NCI-H146 (cell line): ENCODE measurements around the gene ATP5MC3.
"Not testable (repeated sequence)": the region's sequence is repeated elsewhere in the genome, so short reads cannot be mapped to it uniquely, and the experiment has no call there.

Experiments used
- DNase-seq: peaks from one replicate; lab custom pipeline; 2025; lab: John Stamatoyannopoulos, UW

Gene ATP5MC3

GRCh38 chr2:175181104-175181876 lies at the start of gene ATP5MC3:
TSS of gene ATP5MC3 (minus strand) at chr2:175181710. CDS start at chr2:175181393, 317 bp downstream.
- DNase-seq, result peak; percentile 93

- DNase-seq, result not testable (repeated sequence)
Measured at GRCh38 chr2:175228601-175229000, 47.1 kb upstream of the ATP5MC3 start.

DNA sequence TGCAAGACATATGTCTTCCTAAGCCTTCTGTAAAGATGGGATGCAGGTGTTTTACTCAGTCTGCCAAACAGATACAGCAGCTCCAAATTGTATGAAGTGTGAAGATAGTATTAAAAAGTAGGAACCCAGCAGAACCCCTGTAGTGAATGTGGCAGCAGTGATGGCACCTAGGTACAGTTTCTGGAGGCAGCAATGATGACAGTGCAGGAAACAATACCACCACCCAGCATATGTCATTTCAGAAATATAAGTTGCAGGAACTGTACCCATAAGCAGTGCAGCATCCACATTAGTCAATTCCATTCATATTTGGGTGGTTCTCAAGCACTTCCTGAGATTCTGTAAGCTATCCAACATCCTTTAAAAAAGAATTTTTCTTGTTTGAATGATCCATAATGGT lies 46.7 kb upstream of the ATP5MC3 start:
- DNase-seq, result no peak

DNA sequence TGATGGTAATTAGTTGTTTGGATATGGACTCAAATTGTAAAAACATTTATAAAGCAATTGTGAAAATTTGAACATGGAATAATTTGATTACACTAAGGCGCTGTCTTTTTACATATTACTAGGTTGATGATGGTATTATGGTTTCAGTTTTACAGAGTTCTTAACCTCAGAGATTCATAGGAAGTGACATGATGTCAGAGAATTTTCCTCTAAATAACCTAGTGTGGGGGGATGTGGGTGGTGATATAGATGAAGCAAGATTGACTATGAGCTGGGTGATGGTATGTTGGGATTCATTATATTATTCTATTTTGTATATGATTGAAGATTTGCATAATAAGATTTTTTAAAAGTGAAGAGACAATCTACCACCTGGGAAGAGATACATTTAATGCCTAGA lies 45.9 kb upstream of the ATP5MC3 start:
- no peak for DNase-seq

DNA sequence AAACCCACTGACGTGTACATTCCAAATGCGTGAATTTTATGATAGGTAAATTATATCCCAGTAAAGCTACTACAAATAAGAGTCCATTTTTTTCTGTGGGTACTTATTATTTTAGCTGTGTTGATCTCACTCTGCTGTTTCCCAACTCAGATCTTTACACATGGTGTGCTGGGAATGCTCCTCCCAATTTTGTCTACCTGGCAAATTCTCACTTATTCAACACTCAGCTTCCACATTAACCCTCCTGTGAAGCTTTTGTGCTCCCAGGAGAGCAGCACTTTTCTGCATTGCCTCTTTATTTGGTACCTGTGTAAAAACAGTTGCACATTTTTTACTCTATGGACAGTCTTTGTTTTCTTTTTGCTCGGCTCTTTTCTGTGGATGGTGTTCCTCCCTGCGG lies 38.6 kb upstream of the ATP5MC3 start:
- DNase-seq, result no peak

- DNase-seq, result no peak
Measured at GRCh38 chr2:175218551-175218950, 37.0 kb upstream of the ATP5MC3 start.

DNA sequence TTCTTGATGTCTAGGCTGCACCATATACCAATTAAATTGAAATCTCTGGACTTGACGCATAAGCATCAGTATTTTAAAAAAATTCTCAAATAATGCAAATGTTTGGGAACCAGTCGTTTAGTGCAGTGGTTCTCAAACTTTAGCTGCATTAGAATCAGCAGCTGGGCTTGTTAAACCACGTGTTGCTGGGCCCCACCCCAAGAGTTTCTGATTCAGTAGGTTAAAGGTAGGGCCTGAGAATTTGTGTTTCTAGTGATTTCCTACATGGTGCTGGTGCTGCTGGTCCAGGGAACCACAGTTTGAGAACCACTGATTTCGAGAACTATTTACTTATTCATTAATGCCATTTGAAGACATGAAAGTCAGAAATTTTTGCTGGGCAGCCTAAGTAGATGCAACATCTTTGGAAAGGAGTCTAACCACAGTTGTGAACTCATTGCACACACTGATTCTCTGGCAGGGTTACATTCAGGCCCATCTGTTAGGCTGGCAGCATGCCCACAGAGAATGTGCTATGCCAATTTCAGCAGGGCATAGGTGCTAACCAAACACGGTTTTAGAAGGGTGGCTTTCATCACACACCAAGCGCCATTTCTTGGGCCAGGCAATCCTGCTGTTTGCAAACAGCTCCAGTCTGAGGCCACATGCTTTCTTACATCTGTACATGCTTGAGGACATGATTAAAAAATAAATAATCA lies 26.4 kb upstream of the ATP5MC3 start:
- DNase-seq, result peak; percentile 32

- DNase-seq, result peak; percentile 68
Measured at GRCh38 chr2:175206866-175207265, 25.4 kb upstream of the ATP5MC3 start.

DNA sequence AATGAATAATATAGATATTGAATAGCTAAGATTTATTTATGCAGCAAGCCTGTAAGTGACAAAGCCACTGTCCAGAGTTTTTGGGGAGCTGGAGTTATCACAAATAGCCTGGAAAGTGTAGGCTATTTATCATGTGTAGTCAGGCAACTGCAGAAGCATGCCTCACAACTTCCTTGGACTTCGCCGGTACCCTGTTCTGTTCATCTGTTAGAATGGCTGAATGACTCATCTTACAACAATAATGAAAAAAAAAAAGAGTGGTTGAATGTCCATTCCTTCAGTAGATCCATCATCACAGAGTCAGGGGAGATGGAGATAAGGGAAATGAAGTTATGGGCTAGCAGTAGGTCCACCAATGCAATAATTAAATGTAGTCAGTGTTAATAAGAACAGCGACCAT lies 24.0 kb upstream of the ATP5MC3 start:
- DNase-seq, result no peak

DNA sequence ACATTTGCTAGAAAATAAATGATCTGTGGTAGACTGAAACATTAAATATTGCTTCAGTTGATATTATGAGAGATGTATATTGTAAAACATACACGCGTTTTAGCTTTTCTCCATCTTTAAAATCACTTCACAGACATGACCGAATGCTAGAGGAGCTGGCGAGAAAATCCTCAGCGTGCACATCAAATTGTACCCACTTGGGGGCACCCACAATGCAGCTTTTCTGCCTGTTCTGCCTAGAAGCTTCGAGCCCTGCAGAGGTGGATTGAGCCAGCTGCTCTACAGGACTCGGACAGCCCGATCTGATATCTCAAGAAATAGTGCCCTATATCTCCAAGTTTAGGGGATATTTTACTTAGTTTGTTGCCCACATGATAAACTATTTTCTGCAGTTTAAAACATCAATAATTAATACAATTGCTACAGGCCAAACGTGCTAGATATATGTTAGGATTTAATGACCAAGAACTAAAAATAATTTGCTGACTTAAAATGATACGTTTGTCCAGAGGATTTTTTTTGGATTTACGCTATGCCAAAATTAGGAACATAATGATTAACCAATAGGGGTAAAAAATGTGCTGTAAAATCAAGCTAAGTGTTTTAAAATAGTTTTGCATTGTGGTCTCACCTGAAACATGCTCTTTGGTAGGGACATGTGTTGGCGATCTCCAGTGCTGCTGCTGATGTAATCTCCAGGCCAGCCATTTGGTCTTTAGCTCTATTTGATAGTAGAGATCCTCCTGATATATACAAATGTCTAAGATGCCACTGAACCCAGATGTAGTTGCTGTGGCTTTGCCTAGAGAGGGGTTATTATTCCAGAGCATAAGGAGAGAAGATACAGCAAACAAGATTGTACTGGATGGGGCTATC lies 22.3 kb upstream of the ATP5MC3 start:
- peak; percentile 63 for DNase-seq

DNA sequence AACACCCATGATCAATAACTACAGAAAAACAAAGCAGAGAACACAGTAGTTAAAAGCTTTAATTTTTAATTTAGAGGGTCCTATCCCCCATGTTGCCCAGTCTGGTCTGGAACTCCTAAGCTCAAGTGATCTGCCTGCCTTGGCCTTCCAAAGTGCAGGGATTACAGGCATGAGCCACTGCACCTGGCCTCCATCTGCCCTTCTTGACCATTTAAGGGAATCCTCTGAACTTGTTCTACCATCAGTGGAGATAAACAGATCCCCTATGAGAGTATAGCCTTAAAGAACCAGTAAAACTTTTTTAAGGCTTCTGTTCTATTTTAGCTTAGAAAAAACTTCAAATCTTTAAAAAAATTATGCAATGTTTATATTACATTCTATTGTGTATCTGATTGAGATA lies 13.5 kb upstream of the ATP5MC3 start:
- DNase-seq, result peak; percentile 1

DNA sequence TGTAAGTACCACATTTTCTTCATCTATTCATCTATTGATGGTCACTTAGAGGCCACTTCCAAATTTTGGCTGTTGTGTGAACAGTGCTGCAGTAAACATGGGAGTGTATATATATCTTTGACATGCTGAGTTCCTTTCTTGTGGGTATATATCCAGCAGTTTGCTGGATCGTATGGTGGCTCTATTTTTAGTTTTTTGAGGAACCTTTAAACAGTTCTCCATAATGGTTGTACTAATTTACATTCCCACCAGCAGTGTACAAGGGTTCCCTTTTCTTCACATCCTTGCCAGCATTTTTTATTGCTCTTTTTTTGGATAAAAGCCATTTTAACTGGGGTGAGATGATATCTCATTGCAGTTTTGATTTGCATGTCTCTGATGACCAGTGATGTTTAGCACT lies 7.3 kb upstream of the ATP5MC3 start:
- no peak for DNase-seq

DNA sequence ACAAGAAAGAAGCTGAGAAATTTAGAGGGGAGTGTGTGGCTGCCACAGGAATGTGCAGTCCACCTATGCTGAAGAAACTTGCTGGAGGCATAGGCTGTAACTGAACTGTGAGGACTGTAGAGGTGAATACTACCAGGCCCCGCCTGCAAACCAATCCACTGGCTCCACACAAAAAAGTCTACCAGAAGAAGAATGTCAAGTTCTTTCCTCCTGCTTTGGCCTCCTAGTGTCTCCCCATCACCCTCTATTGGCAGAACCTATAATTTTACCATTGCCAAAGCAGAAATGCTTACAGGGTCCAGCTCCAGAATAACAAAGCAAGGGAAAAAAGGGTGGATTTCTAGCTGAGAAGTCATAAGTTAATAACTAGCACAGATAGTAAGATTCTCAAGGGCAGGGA lies 5.9 kb upstream of the ATP5MC3 start:
- DNase-seq, result no peak

GRCh38 chr2:175183674-175184073 lies 2.2 kb upstream of the ATP5MC3 start:
- no peak for DNase-seq

- no peak for DNase-seq
Measured at GRCh38 chr2:175181877-175182308, 383 bp upstream of the ATP5MC3 start.

DNA sequence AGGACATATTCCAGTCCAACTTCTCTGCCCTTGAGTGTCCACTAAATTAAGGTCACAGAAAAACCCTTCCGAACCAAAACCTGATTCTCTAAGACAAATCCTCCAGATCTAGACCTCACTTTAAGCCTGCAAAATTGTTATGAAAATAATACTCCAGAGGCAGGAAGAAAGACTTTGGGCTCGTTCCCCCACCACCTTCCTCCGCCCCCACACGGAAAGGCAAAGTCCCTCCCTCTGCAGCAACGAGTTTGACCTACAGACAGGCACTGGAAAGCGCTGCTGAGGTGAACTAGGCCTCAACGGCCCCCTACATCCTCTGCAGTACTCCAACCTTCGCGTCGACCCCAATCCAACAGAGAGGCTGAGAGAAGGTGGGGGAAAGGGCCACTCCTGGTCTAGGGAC lies 808 bp downstream of the ATP5MC3 start:
- peak; percentile 40 for DNase-seq

- DNase-seq, result no peak
Measured at GRCh38 chr2:175176624-175177023, 4.9 kb downstream of the ATP5MC3 start.

- DNase-seq, result no peak
Measured at GRCh38 chr2:175175896-175176295, 5.6 kb downstream of the ATP5MC3 start.

- DNase-seq, result no peak
Measured at GRCh38 chr2:175175320-175175719, 6.2 kb downstream of the ATP5MC3 start.

- no peak for DNase-seq
Measured at GRCh38 chr2:175170659-175171304, 10.7 kb downstream of the ATP5MC3 start.

- no peak for DNase-seq
Measured at GRCh38 chr2:175169191-175169590, 12.3 kb downstream of the ATP5MC3 start.

GRCh38 chr2:175168564-175168945 lies 13.0 kb downstream of the ATP5MC3 start:
- no peak for DNase-seq
